Erythroblast (primary cell): Measurements from ENCODE around the gene DCHS1.
A peak's percentile ranks its signal among the peaks of the same experiment; 100 is the strongest.

Experiments used
- DNase-seq, 2 experiments: peaks; one replicate each; lab custom pipeline; 2025; lab: John Stamatoyannopoulos, UW
- GATA1 ChIP-seq: IDR thresholded peaks from 2 replicates; pipeline ENCODE4 v1.6.1; 2011; ENCODE audit warnings: low read depth, mild to moderate bottlenecking, control low read depth, low read length, moderate library complexity
- POLR2A ChIP-seq: IDR thresholded peaks from 2 replicates; pipeline ENCODE4 v1.6.1; 2011; ENCODE audit warnings: mild to moderate bottlenecking, low read length

Gene DCHS1

DNA sequence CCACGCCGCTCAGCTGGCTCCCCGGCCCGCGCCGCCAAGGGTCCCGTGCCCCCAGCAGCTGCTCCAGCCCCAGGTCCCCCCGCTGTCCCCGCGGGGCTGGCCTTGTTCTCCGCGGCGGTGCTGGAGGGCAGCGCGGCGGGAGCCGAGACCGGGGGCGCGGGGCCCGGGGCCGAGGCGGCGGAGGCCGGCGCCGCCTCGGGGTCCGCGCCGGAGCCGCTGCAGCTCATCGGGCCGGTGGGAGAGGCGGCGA lies 43.7 kb downstream of the DCHS1 start:
- no peak for DNase-seq
- TF ChIP-seq POLR2A, result no peak
- no peak for TF ChIP-seq GATA1

DNA sequence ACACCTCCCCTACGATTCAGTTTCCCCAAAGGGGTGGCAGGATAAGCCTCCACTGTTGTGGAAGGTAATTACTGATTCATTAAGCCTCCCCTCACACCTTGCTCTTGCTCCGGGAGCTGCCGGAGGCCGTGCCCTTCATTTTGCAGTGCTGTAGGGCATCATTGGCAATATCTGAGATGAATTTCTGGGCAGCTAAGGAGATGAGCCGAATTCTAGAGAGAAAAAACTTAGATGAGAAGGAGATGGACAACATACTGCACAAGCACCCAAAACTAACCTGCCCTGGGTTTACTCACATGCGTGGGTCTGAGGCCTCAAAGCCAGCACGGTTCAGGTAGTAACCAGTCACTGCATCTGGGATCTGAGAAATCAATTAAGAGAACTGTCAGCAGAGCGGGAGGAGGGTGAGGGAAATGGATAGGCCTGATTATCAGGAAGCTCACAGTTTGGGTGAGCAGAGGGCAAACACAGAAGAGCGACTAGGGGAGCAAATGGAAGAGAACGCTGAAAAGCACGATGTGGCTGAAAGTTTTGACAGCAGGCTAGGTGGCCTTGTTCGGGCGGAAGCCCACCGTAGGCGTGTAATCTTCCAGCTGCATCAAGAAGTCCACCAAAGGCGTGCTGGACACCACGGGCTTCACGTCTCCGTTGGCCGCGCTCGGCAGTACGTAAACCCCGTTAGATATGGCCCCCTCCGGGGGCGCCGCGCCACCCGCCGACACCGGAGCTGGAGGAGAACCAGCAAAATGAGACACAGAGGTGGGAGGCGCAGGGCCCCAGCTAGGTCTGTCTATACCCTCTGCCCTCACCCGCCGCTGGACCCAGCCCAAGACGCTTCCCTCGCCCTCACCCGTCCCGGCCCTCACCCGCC lies 44.3 kb downstream of the DCHS1 start:
- peak; percentile 60 to 71 for DNase-seq
- no peak for TF ChIP-seq POLR2A
- no peak for TF ChIP-seq GATA1

GRCh38 chr11:6610591-6610990 lies 45.0 kb downstream of the DCHS1 start:
- no peak for DNase-seq
- TF ChIP-seq POLR2A, result no peak
- TF ChIP-seq GATA1, result no peak

DNA sequence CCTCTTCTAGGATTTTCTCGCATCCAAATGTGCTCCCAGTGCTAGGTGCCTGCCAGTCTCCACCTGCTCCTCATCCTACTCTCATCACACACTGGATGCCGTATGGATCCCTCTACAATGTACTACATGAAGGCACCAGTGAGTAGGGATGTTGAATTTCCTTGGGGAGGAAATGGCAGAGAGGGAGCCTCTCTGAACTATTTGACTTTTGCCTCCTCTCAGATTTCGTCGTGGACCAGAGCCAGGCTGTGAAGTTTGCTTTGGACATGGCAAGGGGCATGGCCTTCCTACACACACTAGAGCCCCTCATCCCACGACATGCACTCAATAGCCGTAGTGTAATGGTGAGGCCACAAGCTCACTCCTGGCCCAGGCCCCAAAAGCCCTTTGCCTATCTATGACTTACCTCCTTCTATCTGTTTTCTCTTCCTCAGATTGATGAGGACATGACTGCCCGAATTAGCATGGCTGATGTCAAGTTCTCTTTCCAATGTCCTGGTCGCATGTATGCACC lies 46.0 kb downstream of the DCHS1 start:
- DNase-seq, result no peak
- TF ChIP-seq GATA1 (no peak), POLR2A (peak; percentile 28)

GRCh38 chr11:6608726-6609501 lies 46.7 kb downstream of the DCHS1 start:
- no peak for DNase-seq

GRCh38 chr11:6608011-6608410 lies 47.6 kb downstream of the DCHS1 start:
- TF ChIP-seq POLR2A (peak; percentile 25), GATA1 (no peak)
- no peak for DNase-seq

More at GRCh38 chr11:6608726-6609501, 46.7 kb downstream of the DCHS1 start:
- TF ChIP-seq GATA1 (no peak), POLR2A (no peak)

GRCh38 chr11:6607190-6607795 lies 48.3 kb downstream of the DCHS1 start:
- TF ChIP-seq GATA1 (no peak), POLR2A (no peak)
- no peak for DNase-seq

- TF ChIP-seq POLR2A (no peak), GATA1 (no peak)
- DNase-seq, result peak; percentile 52 to 69
Measured at GRCh38 chr11:6606471-6607189, 49.0 kb downstream of the DCHS1 start.

GRCh38 chr11:6604790-6605189 lies 50.8 kb downstream of the DCHS1 start:
- DNase-seq, result no peak
- no peak for TF ChIP-seq GATA1
- no peak for TF ChIP-seq POLR2A

DNA sequence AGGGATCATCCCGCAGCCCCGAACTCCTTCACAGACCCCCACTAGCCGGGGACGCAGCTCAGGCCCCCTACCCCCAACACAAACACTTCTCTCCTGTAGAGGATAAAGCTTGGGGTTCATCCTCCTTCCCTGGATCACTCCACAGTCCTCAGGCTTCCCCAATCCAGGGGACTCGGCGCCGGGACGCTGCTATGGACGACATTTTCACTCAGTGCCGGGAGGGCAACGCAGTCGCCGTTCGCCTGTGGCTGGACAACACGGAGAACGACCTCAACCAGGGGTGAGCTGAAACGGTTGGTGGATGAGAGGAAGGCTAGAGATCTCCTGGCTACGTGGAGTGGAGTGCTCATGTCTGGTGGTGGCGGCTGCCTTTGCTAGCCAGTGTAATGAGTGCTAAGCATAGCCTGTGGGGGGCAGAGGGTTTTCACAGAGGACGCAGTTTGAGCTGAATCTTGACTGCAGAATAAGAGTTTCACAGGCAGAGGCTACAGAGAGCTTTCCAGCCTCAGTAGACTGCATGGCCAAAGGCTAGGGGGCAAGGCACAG lies 51.5 kb downstream of the DCHS1 start:
- peak; percentile 70 for DNase-seq
- TF ChIP-seq POLR2A (no peak), GATA1 (no peak)

- TF ChIP-seq GATA1 (no peak), POLR2A (peak; percentile 79)
- peak; percentile 91 to 95 for DNase-seq
Measured at GRCh38 chr11:6603287-6604080, 52.1 kb downstream of the DCHS1 start, which contains the start of the genes ILK and RRP8. Gene ILK, plus strand, starts transcription at chr11:6603774. Its CDS starts 498 bp downstream, at chr11:6604272. Gene RRP8, minus strand, starts transcription at chr11:6603616. Its CDS starts 114 bp downstream, at chr11:6603502.
